GM12874 (cell line): ENCODE results near the gene NENF.

Source experiments
- CTCF ChIP-seq: IDR thresholded peaks from 2 replicates; pipeline ENCODE4 v1.5.1; 2011; ENCODE audit warnings: low read depth, mild to moderate bottlenecking, control low read depth, low read length, moderate library complexity; ENCODE audit not compliant: insufficient read depth

NENF gene

GRCh38 chr1:212423879-212424278 is 8.8 kb upstream of the NENF start:
- no peak for TF ChIP-seq CTCF

GRCh38 chr1:212428496-212428895 is 4.2 kb upstream of the NENF start:
- TF ChIP-seq CTCF: no peak

- no peak for TF ChIP-seq CTCF
Observed at GRCh38 chr1:212430416-212430815, 2.3 kb upstream of the NENF start.

GRCh38 chr1:212430955-212431394 is 1.7 kb upstream of the NENF start:
- TF ChIP-seq CTCF: no peak

- no peak for TF ChIP-seq CTCF
Observed at GRCh38 chr1:212431644-212432043, 1.1 kb upstream of the NENF start.

GRCh38 chr1:212432272-212432660 is 454 bp upstream of the NENF start:
- no peak for TF ChIP-seq CTCF

GRCh38 chr1:212433577-212434462 is 1.1 kb downstream of the NENF start:
- no peak for TF ChIP-seq CTCF
